ENCODE results near the gene PHF12.

Gene PHF12

DNA sequence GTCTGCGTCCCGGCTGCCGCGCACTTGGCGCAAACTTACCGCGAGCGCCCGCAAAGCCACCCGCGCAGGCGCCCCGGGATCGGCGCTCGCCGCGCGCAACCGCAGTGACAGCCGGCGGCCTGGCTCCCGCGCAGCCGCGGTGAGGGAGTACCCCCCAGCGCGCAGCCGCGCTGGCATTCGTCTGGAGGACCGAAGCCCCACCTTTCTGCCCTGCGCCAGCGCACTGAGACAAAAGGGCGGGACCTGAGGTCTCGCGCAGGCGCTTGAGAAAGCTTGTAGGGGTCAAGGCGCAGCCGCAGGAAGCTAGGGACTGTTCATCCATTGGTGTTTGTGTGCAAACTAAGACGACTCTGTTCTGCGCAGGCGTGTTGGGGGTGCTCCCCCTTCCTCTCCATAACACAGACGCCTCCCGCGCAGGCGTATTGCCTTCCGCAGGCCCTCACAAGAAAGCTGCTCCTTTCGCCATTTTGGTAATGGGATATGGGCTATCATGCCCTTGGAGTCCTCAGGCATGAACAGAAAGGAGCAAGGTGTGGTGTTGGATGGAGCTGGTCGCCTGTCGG is at the start of gene PHF12:
Gene PHF12, minus strand, starts transcription at position 91 of the 563 bp plus-strand sequence. CDS start 558 bp downstream, outside the sequence.
- H3K9me3 Mint-ChIP-seq = no peaks in the 10 kb centered on the region
- peak within 1 kb of the TSS; percentile 93 for H3K27ac Mint-ChIP-seq
- no peak within 1 kb of the TSS for H3K4me3 Mint-ChIP-seq
- DNase-seq = peak; percentile 100
- peak; percentile 68 for ATAC-seq
- peaks cover 23% of the 10 kb centered on the region for H3K4me1 Mint-ChIP-seq
- no peaks in the 10 kb centered on the region for H3K27me3 Mint-ChIP-seq
- H3K36me3 Mint-ChIP-seq (ENCODE audit: low read depth) = peaks cover 24% of the 10 kb centered on the region

GRCh38 chr17:29000973-29001372 is 49.7 kb upstream of the PHF12 start:
- Mint-ChIP-seq H3K9me3 (no peaks in the 10 kb centered on the region), H3K27me3 (peaks cover 41% of the 10 kb centered on the region), H3K27ac (no peak overlapping the region), H3K36me3 (ENCODE audit: low read depth) (no peaks in the 10 kb centered on the region), H3K4me3 (no peak overlapping the region), H3K4me1 (no peaks in the 10 kb centered on the region)
- DNase-seq (no peak), ATAC-seq (no peak)

GRCh38 chr17:28999206-28999605 is 47.9 kb upstream of the PHF12 start:
- H3K4me1 Mint-ChIP-seq = no peaks in the 10 kb centered on the region
- peaks cover 28% of the 10 kb centered on the region for H3K27me3 Mint-ChIP-seq
- H3K9me3 Mint-ChIP-seq = no peaks in the 10 kb centered on the region
- DNase-seq = no peak
- no peaks in the 10 kb centered on the region for H3K36me3 Mint-ChIP-seq (ENCODE audit: low read depth)
- no peak overlapping the region for H3K27ac Mint-ChIP-seq
- no peak overlapping the region for H3K4me3 Mint-ChIP-seq
- no peak for ATAC-seq

DNA sequence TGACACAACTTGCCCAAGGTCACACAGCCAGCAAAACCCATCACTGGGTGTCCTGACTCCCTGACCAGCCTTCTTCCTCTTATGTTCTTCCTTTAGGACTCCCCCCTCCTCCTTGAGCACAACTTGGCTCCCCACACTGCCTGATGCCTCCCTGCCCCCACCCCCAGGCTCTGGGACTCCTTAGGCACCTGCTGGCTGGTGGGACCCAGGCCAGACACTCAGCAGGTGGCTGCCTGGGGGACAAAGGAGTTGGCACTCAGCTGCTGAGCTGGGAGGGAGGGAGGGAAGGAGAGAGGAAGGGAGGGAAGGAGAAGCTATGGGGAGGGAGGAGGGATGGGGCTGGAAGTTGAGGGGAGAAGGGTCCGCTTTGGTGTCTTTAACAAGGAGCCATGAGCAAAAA is 46.5 kb upstream of the PHF12 start:
- no peaks in the 10 kb centered on the region for H3K9me3 Mint-ChIP-seq
- no peaks in the 10 kb centered on the region for H3K4me1 Mint-ChIP-seq
- no peak for ATAC-seq
- H3K4me3 Mint-ChIP-seq = no peak overlapping the region
- H3K27ac Mint-ChIP-seq = no peak overlapping the region
- H3K36me3 Mint-ChIP-seq (ENCODE audit: low read depth) = no peaks in the 10 kb centered on the region
- DNase-seq = no peak
- H3K27me3 Mint-ChIP-seq = peaks cover 16% of the 10 kb centered on the region

DNA sequence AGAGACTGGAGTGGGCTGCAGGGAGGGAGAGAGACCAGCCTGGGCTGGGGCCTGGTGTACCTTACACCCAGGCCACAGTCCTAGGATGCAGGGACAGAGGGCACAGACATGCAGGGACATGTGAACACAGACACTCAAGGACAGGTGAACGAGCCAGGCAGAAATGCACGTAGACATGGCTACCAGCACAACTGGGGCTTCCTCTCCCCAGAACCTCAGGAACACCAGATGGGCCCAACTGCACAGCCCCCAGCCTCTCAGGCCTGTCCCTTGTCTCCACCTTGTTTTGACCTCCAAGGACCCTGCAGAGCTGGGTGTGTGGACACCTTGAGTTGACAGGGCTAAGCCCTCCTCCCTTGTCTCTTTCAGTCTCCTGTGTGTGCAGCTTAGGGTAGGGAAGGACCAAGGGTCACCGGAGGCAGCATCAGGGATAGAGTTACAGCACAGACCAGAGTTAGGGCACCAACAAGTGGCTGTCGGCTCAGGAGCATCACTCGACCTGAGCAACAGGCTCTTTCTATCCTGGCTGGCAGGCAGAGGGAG is 45.3 kb upstream of the PHF12 start:
- ATAC-seq (no peak), DNase-seq (no peak)
- Mint-ChIP-seq H3K36me3 (ENCODE audit: low read depth) (no peaks in the 10 kb centered on the region), H3K4me1 (no peaks in the 10 kb centered on the region), H3K27ac (no peak overlapping the region), H3K9me3 (no peaks in the 10 kb centered on the region), H3K4me3 (no peak overlapping the region), H3K27me3 (peaks cover 14% of the 10 kb centered on the region)

GRCh38 chr17:28993645-28994426 is 42.5 kb upstream of the PHF12 start:
- no peak overlapping the region for H3K27ac Mint-ChIP-seq
- no peaks in the 10 kb centered on the region for H3K4me1 Mint-ChIP-seq
- DNase-seq (no peak), ATAC-seq (no peak)
- no peaks in the 10 kb centered on the region for H3K36me3 Mint-ChIP-seq (ENCODE audit: low read depth)
- no peaks in the 10 kb centered on the region for H3K9me3 Mint-ChIP-seq
- H3K27me3 Mint-ChIP-seq = peaks cover 9% of the 10 kb centered on the region
- no peak overlapping the region for H3K4me3 Mint-ChIP-seq

DNA sequence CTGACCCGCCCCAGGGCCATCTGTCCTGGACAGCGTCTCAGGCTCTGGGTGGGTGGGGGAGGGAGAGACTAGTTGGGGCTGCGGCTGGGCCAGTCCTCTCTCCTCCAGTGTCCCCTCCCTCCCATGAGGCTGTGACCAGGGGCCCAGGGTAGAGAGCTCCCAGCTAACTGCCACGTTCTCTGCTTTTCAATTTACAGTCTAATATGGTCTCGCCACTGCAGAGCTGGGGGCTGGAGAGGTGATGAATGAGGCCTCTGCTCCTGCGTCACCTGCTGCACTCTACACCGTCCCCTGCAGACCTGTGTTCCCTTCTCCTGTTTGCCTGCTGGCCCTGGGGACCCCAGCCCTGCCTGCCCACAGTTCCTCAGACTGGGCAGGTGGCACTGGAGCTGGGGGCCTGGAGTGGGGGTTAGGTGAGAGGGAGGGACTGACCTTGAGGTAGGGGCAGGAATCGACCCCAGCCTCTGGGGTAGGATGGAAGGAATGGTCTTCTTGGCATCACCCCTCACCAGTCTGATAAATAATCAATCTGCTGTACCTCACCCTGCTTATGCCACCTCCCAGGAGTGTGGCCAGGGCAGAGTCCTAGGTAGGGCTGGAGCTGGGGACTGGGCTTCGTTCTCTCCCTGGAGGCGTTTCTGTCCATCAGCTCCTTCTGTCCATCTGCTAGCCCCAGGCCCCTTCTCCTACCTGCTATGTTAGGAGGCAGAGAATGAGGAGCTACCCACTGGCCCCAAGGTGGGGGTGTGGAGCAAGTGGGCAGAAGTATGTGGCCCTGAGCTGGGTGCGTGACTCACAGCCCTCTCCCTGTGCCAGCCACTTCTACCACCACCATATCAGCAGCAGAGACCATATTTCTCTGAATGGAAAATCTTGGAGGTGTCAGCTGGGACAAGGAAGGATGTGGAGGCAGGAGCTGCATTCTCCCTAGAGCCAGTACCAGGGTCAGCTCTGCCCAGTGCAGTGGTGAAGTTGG is 41.6 kb upstream of the PHF12 start:
- Mint-ChIP-seq H3K36me3 (ENCODE audit: low read depth) (no peaks in the 10 kb centered on the region), H3K27me3 (peaks cover 5% of the 10 kb centered on the region), H3K27ac (no peak overlapping the region), H3K4me3 (no peak overlapping the region), H3K4me1 (no peaks in the 10 kb centered on the region), H3K9me3 (no peaks in the 10 kb centered on the region)
- DNase-seq = no peak
- ATAC-seq = no peak

DNA sequence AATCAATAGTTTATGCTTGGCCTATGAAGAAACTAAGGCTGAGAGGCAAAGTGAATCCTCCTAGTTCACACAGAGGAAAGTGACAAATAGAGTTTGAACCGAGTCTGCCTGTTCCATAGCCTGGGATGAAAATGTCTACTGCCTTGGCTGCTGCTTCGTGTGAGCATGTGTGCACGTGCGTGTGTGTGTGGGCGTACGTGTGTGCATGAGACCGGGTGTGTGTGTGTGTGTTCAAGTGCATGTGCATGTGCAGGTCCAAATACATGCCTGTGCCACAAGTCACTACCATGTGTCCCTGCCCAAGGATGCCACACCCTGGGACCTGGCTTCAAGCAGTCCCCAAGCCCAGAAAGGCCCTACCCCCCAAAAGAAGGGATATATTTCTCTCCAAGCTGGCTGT is 40.9 kb upstream of the PHF12 start:
- Mint-ChIP-seq H3K27ac (no peak overlapping the region), H3K4me1 (no peaks in the 10 kb centered on the region), H3K36me3 (ENCODE audit: low read depth) (no peaks in the 10 kb centered on the region), H3K9me3 (no peaks in the 10 kb centered on the region), H3K27me3 (peaks cover 5% of the 10 kb centered on the region), H3K4me3 (no peak overlapping the region)
- DNase-seq = no peak
- ATAC-seq = no peak

DNA sequence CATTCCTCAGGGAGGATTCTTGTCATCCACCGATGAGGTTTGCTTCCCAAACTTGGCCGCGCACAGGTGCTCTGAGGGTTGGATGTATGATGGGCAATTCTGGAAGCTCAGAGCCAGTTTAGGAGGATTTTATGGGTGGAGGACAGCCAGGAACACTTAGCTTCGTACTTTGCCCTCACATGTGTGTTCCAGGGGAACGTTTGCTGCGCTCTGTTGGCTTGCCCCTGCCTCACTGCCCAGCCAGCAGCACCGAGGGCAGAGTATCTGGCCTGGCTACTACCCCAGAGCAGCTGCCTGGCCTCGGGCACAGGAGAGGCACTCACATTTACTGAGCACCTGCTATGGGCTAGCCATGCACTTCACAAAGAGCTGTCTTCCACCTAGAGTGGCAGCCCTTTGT is 40.5 kb upstream of the PHF12 start:
- no peak for DNase-seq
- H3K27me3 Mint-ChIP-seq = peaks cover 1% of the 10 kb centered on the region
- no peaks in the 10 kb centered on the region for H3K36me3 Mint-ChIP-seq (ENCODE audit: low read depth)
- H3K27ac Mint-ChIP-seq = no peak overlapping the region
- H3K4me3 Mint-ChIP-seq = no peak overlapping the region
- no peaks in the 10 kb centered on the region for H3K4me1 Mint-ChIP-seq
- no peak for ATAC-seq
- no peaks in the 10 kb centered on the region for H3K9me3 Mint-ChIP-seq

GRCh38 chr17:28989028-28989427 is 37.7 kb upstream of the PHF12 start:
- no peak for DNase-seq
- Mint-ChIP-seq H3K4me3 (no peak overlapping the region), H3K27me3 (no peaks in the 10 kb centered on the region), H3K36me3 (ENCODE audit: low read depth) (no peaks in the 10 kb centered on the region), H3K9me3 (no peaks in the 10 kb centered on the region), H3K4me1 (no peaks in the 10 kb centered on the region), H3K27ac (no peak overlapping the region)
- no peak for ATAC-seq

GRCh38 chr17:28988475-28988874 is 37.2 kb upstream of the PHF12 start:
- ATAC-seq (no peak), DNase-seq (no peak)
- no peaks in the 10 kb centered on the region for H3K27me3 Mint-ChIP-seq
- H3K9me3 Mint-ChIP-seq = no peaks in the 10 kb centered on the region
- no peaks in the 10 kb centered on the region for H3K36me3 Mint-ChIP-seq (ENCODE audit: low read depth)
- H3K4me1 Mint-ChIP-seq = peaks cover 2% of the 10 kb centered on the region
- H3K27ac Mint-ChIP-seq = no peak overlapping the region
- H3K4me3 Mint-ChIP-seq = no peak overlapping the region

DNA sequence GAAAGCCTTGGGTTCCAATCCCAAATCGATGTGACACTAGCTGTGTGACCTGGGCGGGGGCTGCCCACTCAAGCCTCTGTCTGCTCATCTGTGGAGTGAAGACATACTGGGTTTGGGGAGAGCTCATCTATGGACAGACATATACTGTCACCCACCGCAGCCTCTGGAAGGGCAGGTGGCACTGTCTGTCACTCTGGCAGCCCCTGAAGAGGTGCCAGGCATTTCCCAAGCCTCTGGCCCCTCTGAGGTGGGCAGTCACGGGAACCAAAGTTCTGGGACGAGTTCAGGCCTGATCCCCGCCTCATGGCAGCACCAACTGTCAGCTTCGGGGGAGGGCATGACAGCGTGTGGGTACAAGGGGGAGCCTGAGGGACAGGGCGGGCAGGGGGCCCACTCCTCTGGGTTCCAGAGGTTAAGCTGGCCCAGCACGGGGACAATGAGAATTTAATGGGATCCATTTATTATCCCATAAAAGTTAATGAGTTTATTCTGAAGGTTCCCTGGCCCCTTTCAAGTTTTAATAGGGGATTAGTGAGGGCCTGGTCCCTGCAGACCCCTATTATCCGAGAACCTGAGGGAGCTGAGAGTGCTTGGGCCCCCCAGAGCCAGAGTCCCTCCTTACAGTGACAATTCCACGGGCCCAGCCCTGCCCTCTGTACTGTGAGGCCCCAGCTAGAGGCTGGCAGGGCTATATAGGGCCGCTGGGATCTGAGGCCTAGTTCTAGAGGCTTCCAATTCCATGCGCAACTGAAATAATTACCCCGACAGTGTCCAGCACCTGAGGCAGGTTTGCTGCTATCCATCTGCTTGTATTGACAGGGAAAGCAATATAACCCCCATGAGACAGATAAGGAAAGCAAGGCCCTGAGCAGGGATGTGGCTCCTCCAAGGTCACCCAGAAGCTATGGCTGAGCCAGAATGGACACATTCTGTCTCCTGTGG is 35.7 kb upstream of the PHF12 start:
- Mint-ChIP-seq H3K4me3 (no peak overlapping the region), H3K9me3 (no peaks in the 10 kb centered on the region), H3K27me3 (no peaks in the 10 kb centered on the region), H3K4me1 (peaks cover 17% of the 10 kb centered on the region), H3K27ac (no peak overlapping the region), H3K36me3 (ENCODE audit: low read depth) (no peaks in the 10 kb centered on the region)
- DNase-seq = no peak
- ATAC-seq = no peak

- no peak for DNase-seq
- no peak overlapping the region for H3K4me3 Mint-ChIP-seq
- H3K9me3 Mint-ChIP-seq = no peaks in the 10 kb centered on the region
- no peaks in the 10 kb centered on the region for H3K27me3 Mint-ChIP-seq
- no peak overlapping the region for H3K27ac Mint-ChIP-seq
- no peak for ATAC-seq
- H3K36me3 Mint-ChIP-seq (ENCODE audit: low read depth) = no peaks in the 10 kb centered on the region
- H3K4me1 Mint-ChIP-seq = peaks cover 20% of the 10 kb centered on the region
Observed at GRCh38 chr17:28985950-28986713, 34.8 kb upstream of the PHF12 start.
